Neural progenitor cell (in vitro differentiated cells): ENCODE data around the gene MAGI1. TPM values are rescaled to one million over a fixed set of nuclear protein-coding genes. Genes with fewer than 3 reads are reported as not detected.
A peak's percentile ranks its signal among the peaks of the same experiment; 100 is the strongest.

ENCODE experiments used
- DNase-seq: peaks from one replicate; pipeline ENCODE4 v3.0.0-alpha.2; 2016; ENCODE audit warnings: low spot score
- H2AFZ ChIP-seq: fragments of 200-600 bp; sonication (generic); replicated peaks from 2 replicates; pipeline ENCODE4 v1.6.1; 2016; ENCODE audit warnings: antibody characterized with exemption
- H3F3A ChIP-seq: fragments of 200-600 bp; sonication (generic); 2 replicates; pipeline ENCODE4 v1.6.1; 2016; ENCODE audit warnings: antibody characterized with exemption, low read depth
- H3K27ac ChIP-seq: fragments of 200-600 bp; sonication (generic); 2 replicates; pipeline ENCODE4 v1.5.1; 2016; ENCODE audit warnings: mild to moderate bottlenecking
- H3K27me3 ChIP-seq: fragments of 200-600 bp; sonication (generic); 2 replicates; pipeline ENCODE4 v1.6.1; 2016; ENCODE audit warnings: mild to moderate bottlenecking, moderate library complexity
- H3K36me3 ChIP-seq: fragments of 200-600 bp; sonication (generic); 2 replicates; pipeline ENCODE4 v1.5.1; 2016
- H3K4me1 ChIP-seq: fragments of 200-600 bp; sonication (generic); 2 replicates; pipeline ENCODE4 v1.6.1; 2016; ENCODE audit warnings: mixed run types
- H3K4me2 ChIP-seq: fragments of 200-600 bp; sonication (generic); 2 replicates; pipeline ENCODE4 v1.6.1; 2016
- H3K4me3 ChIP-seq: fragments of 200-600 bp; sonication (generic); 2 replicates; pipeline ENCODE4 v1.5.1; 2016
- H3K79me2 ChIP-seq: fragments of 200-600 bp; sonication (generic); 2 replicates; pipeline ENCODE4 v1.6.1; 2016; ENCODE audit warnings: low read depth
- H3K9ac ChIP-seq: fragments of 200-600 bp; sonication (generic); 2 replicates; pipeline ENCODE4 v1.6.1; 2016
- H3K9me3 ChIP-seq: fragments of 200-600 bp; sonication (generic); 2 replicates; pipeline ENCODE4 v1.5.1; 2016; ENCODE audit warnings: low read depth
- H4K20me1 ChIP-seq: fragments of 200-600 bp; sonication (generic); 2 replicates; pipeline ENCODE4 v1.6.1; 2016; ENCODE audit warnings: low read depth
- H3K27ac Mint-ChIP-seq: 3 replicates; pipeline ENCODE4 v1.8.0; 2021; ENCODE audit warnings: mixed read lengths
- H3K27me3 Mint-ChIP-seq: 2 replicates; pipeline ENCODE4 v1.8.0; 2022; ENCODE audit warnings: low read depth, mild to moderate bottlenecking, inconsistent platforms, moderate library complexity, mixed read lengths; ENCODE audit not compliant: insufficient read depth
- H3K36me3 Mint-ChIP-seq: 3 replicates; pipeline ENCODE4 v1.8.0; 2021; ENCODE audit warnings: mixed read lengths
- H3K4me1 Mint-ChIP-seq: 3 replicates; pipeline ENCODE4 v1.8.0; 2021; ENCODE audit warnings: mixed read lengths
- H3K4me3 Mint-ChIP-seq: 3 replicates; pipeline ENCODE4 v1.8.0; 2021; ENCODE audit warnings: mild to moderate bottlenecking, moderate library complexity, mixed read lengths
- H3K9me3 Mint-ChIP-seq: 3 replicates; pipeline ENCODE4 v1.8.0; 2020; ENCODE audit warnings: mixed read lengths
- CTCF ChIP-seq: fragments of 200-600 bp; sonication (generic); IDR thresholded peaks from 2 replicates; pipeline ENCODE4 v1.5.1; 2017; ENCODE audit warnings: antibody characterized with exemption, mild to moderate bottlenecking
- EZH2 ChIP-seq: fragments of 200-600 bp; sonication (generic); IDR thresholded peaks from 2 replicates; pipeline ENCODE4 v1.6.1; 2017; ENCODE audit warnings: antibody characterized with exemption, mild to moderate bottlenecking, moderate library complexity
- EZH2phosphoT487 ChIP-seq: fragments of 200-600 bp; sonication (generic); IDR thresholded peaks from 2 replicates; pipeline ENCODE4 v1.6.1; 2017; ENCODE audit warnings: antibody characterized with exemption
- total RNA-seq: library from RNA; depleted of rRNA; stranded (reverse); fragments of >200 nt; gene quantifications from 2 replicates; pipeline ENCODE4 v1.2.3, GENCODE V29; 2015; ENCODE audit warnings: low replicate concordance

The MAGI1 gene
- total RNA-seq, 1 donor from 2014 or later, result 40.6 TPM

- H3K4me3 ChIP-seq, result no peak overlapping the region
- no peak overlapping the region for H3K9ac ChIP-seq
- no peak overlapping the region for H3K4me3 Mint-ChIP-seq
- no peaks in the 10 kb centered on the region for H3K4me1 ChIP-seq
- H3K27me3 ChIP-seq, result no peaks in the 10 kb centered on the region
- peaks cover 23% of the 10 kb centered on the region for H3K4me1 Mint-ChIP-seq
- no peak overlapping the region for H2AFZ ChIP-seq
- H3K27me3 Mint-ChIP-seq, result peaks cover 2% of the 10 kb centered on the region
- H3K27ac ChIP-seq, result no peak overlapping the region
- no peaks in the 10 kb centered on the region for H3K9me3 ChIP-seq
- H3K36me3 ChIP-seq, result no peaks in the 10 kb centered on the region
- no peak overlapping the region for H3K4me2 ChIP-seq
- H3K36me3 Mint-ChIP-seq, result peaks cover 31% of the 10 kb centered on the region
- H3K9me3 Mint-ChIP-seq, result no peaks in the 10 kb centered on the region
- H4K20me1 ChIP-seq, result no peaks in the 10 kb centered on the region
- H3K27ac Mint-ChIP-seq, result no peak overlapping the region
- no peaks in the 10 kb centered on the region for H3F3A ChIP-seq
- H3K79me2 ChIP-seq, result no peaks in the 10 kb centered on the region
- no peak for DNase-seq
- TF ChIP-seq EZH2, result no peak
- TF ChIP-seq CTCF, result no peak
Measured at GRCh38 chr3:65354880-65355279, 683.8 kb downstream of the MAGI1 start.

GRCh38 chr3:65352951-65353350 is 685.8 kb downstream of the MAGI1 start:
- Histone ChIP-seq H3K9ac (no peak overlapping the region), H3K36me3 (no peaks in the 10 kb centered on the region), H3K27ac (no peak overlapping the region), H3K4me2 (no peak overlapping the region), H3K4me3 (no peak overlapping the region), H3K9me3 (no peaks in the 10 kb centered on the region), H3F3A (no peaks in the 10 kb centered on the region), H3K4me1 (no peaks in the 10 kb centered on the region), H3K27me3 (no peaks in the 10 kb centered on the region), H3K79me2 (no peaks in the 10 kb centered on the region), H2AFZ (no peak overlapping the region), H4K20me1 (no peaks in the 10 kb centered on the region)
- Mint-ChIP-seq H3K4me3 (no peak overlapping the region), H3K4me1 (peaks cover 28% of the 10 kb centered on the region), H3K27ac (no peak overlapping the region), H3K27me3 (peaks cover 2% of the 10 kb centered on the region), H3K36me3 (peaks cover 18% of the 10 kb centered on the region), H3K9me3 (no peaks in the 10 kb centered on the region)
- no peak for TF ChIP-seq EZH2phosphoT487
- TF ChIP-seq CTCF, result no peak
- no peak for TF ChIP-seq EZH2
- DNase-seq, result no peak

- Histone ChIP-seq H3K27me3 (no peaks in the 10 kb centered on the region), H3F3A (no peaks in the 10 kb centered on the region), H3K27ac (no peak overlapping the region), H3K9me3 (no peaks in the 10 kb centered on the region), H3K4me1 (no peaks in the 10 kb centered on the region), H4K20me1 (no peaks in the 10 kb centered on the region), H2AFZ (no peak overlapping the region), H3K4me2 (no peak overlapping the region), H3K9ac (no peak overlapping the region), H3K79me2 (no peaks in the 10 kb centered on the region), H3K36me3 (no peaks in the 10 kb centered on the region), H3K4me3 (no peak overlapping the region)
- no peak overlapping the region for H3K27ac Mint-ChIP-seq
- peaks cover 2% of the 10 kb centered on the region for H3K27me3 Mint-ChIP-seq
- DNase-seq, result no peak
- peaks cover 10% of the 10 kb centered on the region for H3K36me3 Mint-ChIP-seq
- peak; percentile 17 for TF ChIP-seq CTCF
- TF ChIP-seq EZH2, result no peak
- no peak for TF ChIP-seq EZH2phosphoT487
- H3K4me3 Mint-ChIP-seq, result no peak overlapping the region
- peaks cover 28% of the 10 kb centered on the region for H3K4me1 Mint-ChIP-seq
- no peaks in the 10 kb centered on the region for H3K9me3 Mint-ChIP-seq
Measured at GRCh38 chr3:65351753-65352152, 687.0 kb downstream of the MAGI1 start.
